HL-60/S4 (cell line): ENCODE data around the gene DCDC1.

Experiments used
- in situ Hi-C: fragments of 300-500 bp; cut with MboI; formaldehyde crosslinking; loops from 2 replicates; pipeline ENCODE4 v1.14.3; 2022; ENCODE audit warnings: low sequenced_read_pairs

Gene DCDC1

GRCh38 chr11:31237819-31238760, 131.4 kb downstream of the DCDC1 start:
- in situ Hi-C loops: loop anchor here (25.0 kb wide), 1 partner anchor 924 kb away; no protein-coding TSS in a partner anchor

- in situ Hi-C loops: loop anchor here (25.0 kb wide), 1 partner anchor 926 kb away; no protein-coding TSS in a partner anchor
Measured at GRCh38 chr11:31236143-31236542, 133.4 kb downstream of the DCDC1 start.

- in situ Hi-C loops: loop anchor here (25.0 kb wide), 1 partner anchor 929 kb away; no protein-coding TSS in a partner anchor
Measured at GRCh38 chr11:31233425-31233824, 136.1 kb downstream of the DCDC1 start.

- in situ Hi-C loops: loop anchor here (25.0 kb wide), 1 partner anchor 931 kb away; no protein-coding TSS in a partner anchor
Measured at GRCh38 chr11:31231601-31232000, 137.9 kb downstream of the DCDC1 start.

GRCh38 chr11:31218847-31219246, 150.7 kb downstream of the DCDC1 start:
- in situ Hi-C loops: no loop called here

- in situ Hi-C loops: no loop called here
Measured at GRCh38 chr11:31214372-31214771, 155.2 kb downstream of the DCDC1 start.

GRCh38 chr11:31199378-31199777, 170.2 kb downstream of the DCDC1 start:
- in situ Hi-C loops: no loop called here

- in situ Hi-C loops: no loop called here
Measured at GRCh38 chr11:31173926-31174680, 195.4 kb downstream of the DCDC1 start.

- in situ Hi-C loops: no loop called here
Measured at GRCh38 chr11:31160504-31161422, 208.8 kb downstream of the DCDC1 start.

GRCh38 chr11:31150841-31151240, 218.7 kb downstream of the DCDC1 start:
- in situ Hi-C loops: no loop called here

GRCh38 chr11:31150011-31150410, 219.5 kb downstream of the DCDC1 start:
- in situ Hi-C loops: no loop called here

GRCh38 chr11:31141789-31142188, 227.8 kb downstream of the DCDC1 start:
- in situ Hi-C loops: no loop called here

GRCh38 chr11:31139479-31139878, 230.1 kb downstream of the DCDC1 start:
- in situ Hi-C loops: no loop called here

- in situ Hi-C loops: no loop called here
Measured at GRCh38 chr11:31132531-31133421, 236.8 kb downstream of the DCDC1 start.

GRCh38 chr11:31131760-31132159, 237.8 kb downstream of the DCDC1 start:
- in situ Hi-C loops: no loop called here

- in situ Hi-C loops: no loop called here
Measured at GRCh38 chr11:31127290-31127689, 242.2 kb downstream of the DCDC1 start.

- in situ Hi-C loops: loop anchor here (25.0 kb wide), 1 partner anchor 1142 kb away; no protein-coding TSS in a partner anchor
Measured at GRCh38 chr11:31120428-31120827, 249.1 kb downstream of the DCDC1 start.

GRCh38 chr11:31118566-31118965, 251.0 kb downstream of the DCDC1 start:
- in situ Hi-C loops: loop anchor here (25.0 kb wide), 1 partner anchor 1144 kb away; no protein-coding TSS in a partner anchor

GRCh38 chr11:31117038-31117437, 252.5 kb downstream of the DCDC1 start:
- in situ Hi-C loops: loop anchor here (25.0 kb wide), 1 partner anchor 1145 kb away; no protein-coding TSS in a partner anchor
